Measurements from ENCODE around the gene AGAP9.
"Not testable (repeated sequence)": the region's sequence is repeated elsewhere in the genome, so short reads cannot be mapped to it uniquely, and the experiment has no call there.

The AGAP9 gene

DNA sequence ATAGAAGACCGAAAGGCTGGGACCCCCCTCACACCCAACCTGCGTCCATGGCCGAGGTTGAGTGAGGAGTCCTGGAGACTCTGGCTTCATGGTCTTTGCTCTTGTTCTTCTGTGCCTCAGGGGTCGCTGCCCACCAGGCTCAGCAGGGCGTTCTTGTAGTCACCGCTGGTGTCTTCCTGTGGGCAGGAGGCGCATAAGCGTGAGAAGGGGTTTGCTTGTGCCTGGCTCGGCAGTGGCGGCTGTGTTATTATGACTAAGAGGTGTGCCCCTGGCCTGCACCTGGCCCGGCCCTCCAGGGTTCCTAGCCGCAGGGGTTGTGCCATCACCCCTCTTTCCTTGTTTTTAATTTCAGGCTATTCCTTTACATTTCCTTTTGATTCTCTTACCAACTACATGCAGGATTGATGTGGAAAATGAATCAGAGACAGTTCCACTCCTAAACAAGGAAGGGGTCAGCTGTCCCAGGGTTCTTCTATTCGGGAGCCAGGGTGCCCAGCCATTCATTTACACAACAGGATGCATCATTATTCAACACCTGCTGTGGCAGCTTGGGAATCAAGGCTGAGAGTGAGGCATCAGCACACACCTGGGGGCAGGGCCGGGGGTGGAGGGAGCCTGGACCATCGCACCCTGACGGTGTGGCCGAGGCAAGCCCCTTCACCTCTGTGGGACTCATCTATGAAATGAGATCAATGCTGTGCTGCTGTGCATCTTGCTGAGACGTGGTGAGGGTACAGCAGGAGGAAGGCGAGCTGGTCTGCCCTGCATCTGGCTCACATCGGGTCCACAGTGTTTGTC is 54.5 kb downstream of the AGAP9 start:
- H3K27ac ChIP-seq (ENCODE audit: low read depth, low read length); H3K4me1 ChIP-seq (ENCODE audit: control insufficient read depth, insufficient read depth, low read length); H3K9me3 ChIP-seq (ENCODE audit: control insufficient read depth, insufficient read depth, low read depth, low read length); H3K9ac ChIP-seq (ENCODE audit: low read length); H3K4me3 ChIP-seq (ENCODE audit: low read depth, low read length); H3K27me3 ChIP-seq (ENCODE audit: control insufficient read depth, insufficient read depth, low read length); H3K36me3 ChIP-seq (ENCODE audit: control insufficient read depth, insufficient read depth, low read length): not testable (repeated sequence)

DNA sequence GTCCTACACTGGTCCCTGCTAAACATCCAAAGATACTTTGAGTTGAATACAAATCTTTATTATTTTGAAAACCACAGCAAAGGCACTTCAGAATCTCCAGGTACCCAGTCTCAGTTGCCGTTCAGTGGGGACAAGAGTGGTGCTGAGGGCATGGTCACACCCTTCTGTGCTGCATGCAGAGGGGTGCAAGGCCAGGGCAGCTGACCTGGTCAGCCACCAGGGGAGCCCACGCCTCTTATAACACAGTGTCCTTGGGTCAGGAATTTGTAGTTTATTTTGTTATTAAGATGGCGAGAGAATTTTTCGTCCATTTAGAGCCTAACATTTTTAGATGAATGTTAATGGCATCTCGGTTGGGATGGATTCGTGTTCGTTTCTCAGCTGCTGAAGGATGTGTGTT is 55.5 kb downstream of the AGAP9 start:
- H3K27me3 ChIP-seq (ENCODE audit: control insufficient read depth, insufficient read depth, low read length); H3K27ac ChIP-seq (ENCODE audit: low read depth, low read length); H3K9me3 ChIP-seq (ENCODE audit: control insufficient read depth, insufficient read depth, low read depth, low read length); H3K9ac ChIP-seq (ENCODE audit: low read length); H3K4me3 ChIP-seq (ENCODE audit: low read depth, low read length); H3K4me1 ChIP-seq (ENCODE audit: control insufficient read depth, insufficient read depth, low read length); H3K36me3 ChIP-seq (ENCODE audit: control insufficient read depth, insufficient read depth, low read length): not testable (repeated sequence)

DNA sequence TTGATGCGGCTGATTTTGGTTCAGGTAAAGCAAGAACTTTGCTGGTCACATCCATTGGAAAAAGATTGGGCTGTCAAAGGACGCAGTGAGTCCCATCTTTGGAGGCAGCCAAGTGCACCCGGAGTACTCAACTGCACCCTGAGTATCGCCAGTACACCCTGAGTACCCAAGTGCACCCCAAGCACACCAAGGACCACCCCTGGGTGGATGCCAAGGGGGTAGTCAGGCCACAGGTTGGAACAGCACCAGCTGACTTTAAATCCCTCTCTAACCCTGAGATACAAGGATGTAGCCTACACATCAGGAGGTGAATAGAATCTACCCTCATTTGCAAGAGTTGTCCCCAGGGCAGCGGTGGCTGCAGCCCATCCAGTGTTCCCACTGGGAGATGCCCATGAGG is 56.0 kb downstream of the AGAP9 start:
- not testable (repeated sequence) for H3K27me3 ChIP-seq (ENCODE audit: control insufficient read depth, insufficient read depth, low read length); H3K27ac ChIP-seq (ENCODE audit: low read depth, low read length); H3K9me3 ChIP-seq (ENCODE audit: control insufficient read depth, insufficient read depth, low read depth, low read length); H3K4me3 ChIP-seq (ENCODE audit: low read depth, low read length); H3K9ac ChIP-seq (ENCODE audit: low read length); H3K4me1 ChIP-seq (ENCODE audit: control insufficient read depth, insufficient read depth, low read length); H3K36me3 ChIP-seq (ENCODE audit: control insufficient read depth, insufficient read depth, low read length)

DNA sequence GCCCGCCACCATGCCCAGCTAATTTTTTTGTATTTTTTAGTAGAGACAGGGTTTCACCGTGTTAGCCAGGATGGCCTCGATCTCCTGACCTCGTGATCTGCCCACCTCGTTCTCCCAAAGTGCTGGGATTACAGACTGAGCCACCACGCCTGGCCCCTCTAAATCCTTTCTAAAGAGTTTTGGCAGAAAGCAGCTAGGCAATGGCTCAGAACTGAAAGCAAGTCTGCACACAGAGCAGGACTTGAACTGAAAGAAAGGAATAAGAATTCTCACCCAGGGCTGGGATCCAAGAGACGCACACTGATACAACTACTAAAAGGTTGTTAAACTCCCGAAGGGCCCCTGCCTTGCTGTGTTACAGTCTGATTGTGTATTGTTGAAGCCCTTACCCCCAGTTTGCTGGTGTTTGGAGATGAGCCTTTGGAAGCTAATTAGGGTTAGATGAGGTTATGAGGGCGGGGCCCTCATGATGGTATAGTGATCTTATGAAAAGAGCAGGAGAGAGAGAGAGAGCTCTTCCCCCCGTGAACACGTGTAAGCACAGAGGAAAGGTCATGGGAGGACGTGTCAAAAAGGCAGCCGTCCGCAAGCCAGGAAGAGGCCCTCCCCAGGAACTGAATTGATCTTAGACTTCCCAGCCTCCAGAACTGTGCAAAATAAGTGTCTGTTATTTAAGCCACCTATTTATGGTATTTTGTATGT is 58.1 kb downstream of the AGAP9 start:
- not testable (repeated sequence) for H3K27me3 ChIP-seq (ENCODE audit: control insufficient read depth, insufficient read depth, low read length); H3K4me1 ChIP-seq (ENCODE audit: control insufficient read depth, insufficient read depth, low read length); H3K9me3 ChIP-seq (ENCODE audit: control insufficient read depth, insufficient read depth, low read depth, low read length); H3K9ac ChIP-seq (ENCODE audit: low read length); H3K36me3 ChIP-seq (ENCODE audit: control insufficient read depth, insufficient read depth, low read length); H3K27ac ChIP-seq (ENCODE audit: low read depth, low read length); H3K4me3 ChIP-seq (ENCODE audit: low read depth, low read length)

DNA sequence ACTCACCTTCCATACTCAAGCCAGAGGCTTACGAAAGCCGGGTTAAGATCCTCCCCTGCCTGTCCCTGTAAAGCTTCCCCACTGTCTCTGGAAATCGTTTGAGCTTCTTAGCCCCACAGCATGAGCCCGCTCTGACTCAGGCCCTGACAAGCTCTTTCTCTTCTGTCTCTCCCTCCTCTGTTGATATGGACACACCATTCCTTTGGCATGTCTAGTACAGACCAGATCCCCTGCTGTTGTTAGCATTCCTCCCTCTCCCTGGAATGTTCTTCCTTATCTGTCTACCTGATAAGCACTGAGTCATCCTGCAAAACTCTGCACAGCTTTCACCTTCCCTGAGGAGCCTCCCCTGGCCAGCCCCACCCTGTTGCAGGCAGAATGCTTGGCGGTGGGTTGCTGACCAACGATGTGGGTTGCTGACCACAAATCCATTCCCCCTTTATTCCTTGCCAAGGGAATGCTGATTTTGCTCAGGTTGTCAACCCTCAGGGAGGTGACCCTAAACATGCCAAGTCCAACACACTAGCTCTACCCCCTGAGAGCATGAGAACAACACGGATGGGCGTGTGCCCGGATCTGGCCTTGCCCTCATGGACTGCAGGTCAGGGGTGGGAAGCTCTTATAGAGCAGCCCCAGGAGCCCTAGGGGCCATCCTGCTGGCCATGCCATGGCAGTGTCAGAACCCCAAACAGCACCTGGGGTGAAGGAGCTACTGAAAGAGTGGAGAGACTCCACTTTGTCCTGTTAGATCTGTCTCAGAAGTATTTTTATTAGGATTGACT is 60.7 kb downstream of the AGAP9 start:
- not testable (repeated sequence) for H3K9me3 ChIP-seq (ENCODE audit: control insufficient read depth, insufficient read depth, low read depth, low read length); H3K27ac ChIP-seq (ENCODE audit: low read depth, low read length); H3K36me3 ChIP-seq (ENCODE audit: control insufficient read depth, insufficient read depth, low read length); H3K9ac ChIP-seq (ENCODE audit: low read length); H3K4me1 ChIP-seq (ENCODE audit: control insufficient read depth, insufficient read depth, low read length); H3K27me3 ChIP-seq (ENCODE audit: control insufficient read depth, insufficient read depth, low read length); H3K4me3 ChIP-seq (ENCODE audit: low read depth, low read length)

DNA sequence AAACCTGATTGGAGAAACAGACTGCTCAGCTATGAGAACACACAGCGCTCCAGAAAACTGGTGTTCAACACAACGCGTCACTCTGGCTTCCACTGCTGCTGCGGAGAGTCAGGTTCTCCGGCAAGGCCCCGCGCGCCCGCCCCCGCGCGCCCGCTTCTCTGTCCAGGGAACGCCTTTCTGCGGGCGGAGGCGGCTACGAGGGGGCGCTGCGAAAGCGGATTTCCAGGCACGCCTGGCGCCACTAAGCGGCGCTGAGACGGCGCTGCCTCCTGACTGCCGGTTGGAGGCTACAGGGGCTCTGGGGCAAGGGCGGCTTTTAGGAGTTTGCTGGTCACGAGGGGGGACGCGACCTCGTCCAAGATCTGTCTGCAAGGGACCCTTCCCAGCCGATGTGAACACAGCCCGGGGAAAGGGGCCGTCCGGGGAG is 62.2 kb downstream of the AGAP9 start:
- not testable (repeated sequence) for H3K4me1 ChIP-seq (ENCODE audit: control insufficient read depth, insufficient read depth, low read length); H3K9me3 ChIP-seq (ENCODE audit: control insufficient read depth, insufficient read depth, low read depth, low read length); H3K36me3 ChIP-seq (ENCODE audit: control insufficient read depth, insufficient read depth, low read length); H3K27me3 ChIP-seq (ENCODE audit: control insufficient read depth, insufficient read depth, low read length); H3K27ac ChIP-seq (ENCODE audit: low read depth, low read length)
- Histone ChIP-seq H3K9ac (ENCODE audit: low read length) (peak overlapping the region; percentile 5), H3K4me3 (ENCODE audit: low read depth, low read length) (peak overlapping the region; percentile 33; the same call in 1 of the 2 replicates)

DNA sequence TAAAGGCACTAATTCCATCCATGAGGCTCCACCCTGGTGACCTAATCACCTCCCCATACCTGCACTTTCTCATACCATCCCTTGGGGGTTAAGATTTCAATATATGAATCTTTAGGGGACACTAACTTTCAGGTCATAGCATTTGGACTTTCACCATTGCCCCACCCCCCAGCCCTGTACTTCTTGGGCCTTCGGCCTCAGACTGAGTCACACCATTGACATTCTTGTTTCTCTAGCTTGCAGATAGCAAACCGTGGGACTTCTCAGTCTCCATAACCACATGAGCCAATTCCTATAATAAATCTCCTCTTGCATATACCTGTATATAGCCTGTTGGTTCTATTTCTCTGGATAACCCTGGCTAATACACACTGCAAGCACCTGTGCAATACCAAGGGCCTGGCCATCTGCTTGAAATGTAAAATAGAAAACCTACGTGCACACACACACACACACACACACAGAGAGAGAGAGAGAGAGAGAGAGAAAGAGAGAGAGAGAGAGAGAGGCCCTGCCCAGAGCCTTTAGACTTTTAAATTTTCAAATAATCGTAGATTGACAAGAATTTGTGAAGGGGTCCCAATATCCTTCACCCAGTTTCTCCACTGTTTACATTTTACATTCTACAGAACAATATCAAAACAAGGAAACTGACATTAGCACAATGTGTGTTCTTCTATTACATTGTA is 64.8 kb downstream of the AGAP9 start:
- Histone ChIP-seq H3K9ac (ENCODE audit: low read length) (no peak overlapping the region), H3K36me3 (ENCODE audit: control insufficient read depth, insufficient read depth, low read length) (no peaks in the 10 kb centered on the region), H3K27me3 (ENCODE audit: control insufficient read depth, insufficient read depth, low read length) (no peaks in the 10 kb centered on the region), H3K4me3 (ENCODE audit: low read depth, low read length) (no peak overlapping the region), H3K27ac (ENCODE audit: low read depth, low read length) (no peak overlapping the region), H3K4me1 (ENCODE audit: control insufficient read depth, insufficient read depth, low read length) (peaks cover 4% of the 10 kb centered on the region; the same call in 1 of the 2 replicates), H3K9me3 (ENCODE audit: control insufficient read depth, insufficient read depth, low read depth, low read length) (no peaks in the 10 kb centered on the region)

DNA sequence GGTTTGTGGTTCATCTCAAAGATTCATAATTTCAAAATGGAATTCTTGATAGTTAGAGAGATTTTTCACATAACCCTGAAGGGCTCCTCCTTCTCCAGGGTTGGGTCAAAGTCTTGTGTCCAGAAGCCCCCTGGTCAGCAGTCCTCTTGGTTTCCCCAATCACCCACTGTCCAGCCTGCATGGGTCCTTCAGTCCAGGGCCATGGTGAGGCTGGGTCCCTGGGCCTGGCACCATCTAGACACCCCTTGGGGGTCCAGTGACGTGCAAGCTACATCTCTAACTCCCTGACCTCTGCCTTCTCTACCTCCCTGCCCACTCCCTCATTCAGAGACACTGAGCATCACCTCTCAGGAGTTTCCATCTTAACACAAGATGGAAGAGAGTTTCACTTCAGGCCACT is 65.6 kb downstream of the AGAP9 start:
- H3K9me3 ChIP-seq (ENCODE audit: control insufficient read depth, insufficient read depth, low read depth, low read length), result no peaks in the 10 kb centered on the region
- no peaks in the 10 kb centered on the region for H3K27me3 ChIP-seq (ENCODE audit: control insufficient read depth, insufficient read depth, low read length)
- no peaks in the 10 kb centered on the region for H3K36me3 ChIP-seq (ENCODE audit: control insufficient read depth, insufficient read depth, low read length)
- peaks cover 4% of the 10 kb centered on the region; the same call in 1 of the 2 replicates for H3K4me1 ChIP-seq (ENCODE audit: control insufficient read depth, insufficient read depth, low read length)
- no peak overlapping the region for H3K9ac ChIP-seq (ENCODE audit: low read length)
- H3K4me3 ChIP-seq (ENCODE audit: low read depth, low read length), result no peak overlapping the region
- no peak overlapping the region for H3K27ac ChIP-seq (ENCODE audit: low read depth, low read length)

DNA sequence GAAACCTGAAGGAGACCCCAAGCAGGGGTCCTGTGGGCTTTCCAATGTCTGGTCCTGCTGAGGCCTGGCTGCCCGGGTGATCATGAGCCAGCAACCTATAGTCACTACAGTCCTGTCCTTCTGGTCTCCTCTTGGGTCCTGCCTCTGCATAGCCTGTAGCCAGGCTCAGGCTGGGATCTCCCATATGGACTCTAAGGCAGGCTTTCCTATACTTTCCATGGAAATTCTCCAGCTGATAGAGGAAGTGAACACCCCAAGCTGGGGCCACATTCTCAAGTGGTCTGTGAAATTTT is 66.0 kb downstream of the AGAP9 start:
- no peaks in the 10 kb centered on the region for H3K27me3 ChIP-seq (ENCODE audit: control insufficient read depth, insufficient read depth, low read length)
- no peak overlapping the region for H3K4me3 ChIP-seq (ENCODE audit: low read depth, low read length)

DNA sequence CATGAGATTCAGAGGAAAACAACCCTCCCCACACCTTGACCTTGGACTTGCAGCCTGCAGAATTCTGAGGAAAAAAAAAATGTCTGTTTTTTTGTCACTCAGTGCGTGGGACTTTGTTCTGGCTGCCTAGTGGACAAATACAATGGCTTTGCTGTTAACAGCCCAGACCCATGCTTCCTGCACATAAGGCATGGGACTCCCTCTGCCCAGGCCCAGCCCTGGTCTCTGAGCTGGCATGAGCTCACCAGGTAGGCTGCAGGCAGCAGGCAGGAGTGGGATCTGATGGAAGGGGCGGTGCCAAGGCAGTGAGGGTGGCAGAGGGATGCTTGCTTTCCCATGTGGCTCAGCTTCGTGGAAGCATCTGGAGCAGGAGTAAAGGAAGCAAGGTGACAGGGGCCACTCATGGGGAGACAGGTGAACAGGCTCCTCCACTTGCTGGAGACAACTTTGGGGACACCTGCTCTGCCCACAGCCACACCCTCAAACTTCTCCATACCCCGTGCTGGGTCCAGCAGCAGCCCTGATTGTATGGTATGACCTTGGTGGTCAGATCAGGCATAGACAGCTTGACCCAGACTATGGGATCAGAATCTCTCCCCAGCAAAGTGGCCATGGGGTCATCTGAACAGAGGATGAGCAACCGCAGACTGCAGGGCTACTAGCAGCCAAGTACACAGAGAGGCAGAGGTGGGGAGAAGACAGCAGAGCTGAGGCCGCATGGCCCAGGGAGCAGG is 66.5 kb downstream of the AGAP9 start:
- no peak overlapping the region for H3K4me3 ChIP-seq (ENCODE audit: low read depth, low read length)
- no peak overlapping the region for H3K9ac ChIP-seq (ENCODE audit: low read length)
- no peak overlapping the region for H3K27ac ChIP-seq (ENCODE audit: low read depth, low read length)
- peaks cover 12% of the 10 kb centered on the region for H3K4me1 ChIP-seq (ENCODE audit: control insufficient read depth, insufficient read depth, low read length)
- H3K27me3 ChIP-seq (ENCODE audit: control insufficient read depth, insufficient read depth, low read length), result no peaks in the 10 kb centered on the region
- H3K9me3 ChIP-seq (ENCODE audit: control insufficient read depth, insufficient read depth, low read depth, low read length), result no peaks in the 10 kb centered on the region
- no peaks in the 10 kb centered on the region for H3K36me3 ChIP-seq (ENCODE audit: control insufficient read depth, insufficient read depth, low read length)

More for the DNA sequence above, 66.0 kb downstream of the AGAP9 start:
- H3K27ac ChIP-seq (ENCODE audit: low read depth, low read length), result no peak overlapping the region
- no peaks in the 10 kb centered on the region for H3K9me3 ChIP-seq (ENCODE audit: control insufficient read depth, insufficient read depth, low read depth, low read length)
- H3K36me3 ChIP-seq (ENCODE audit: control insufficient read depth, insufficient read depth, low read length), result no peaks in the 10 kb centered on the region
- no peak overlapping the region for H3K9ac ChIP-seq (ENCODE audit: low read length)
- H3K4me1 ChIP-seq (ENCODE audit: control insufficient read depth, insufficient read depth, low read length), result peaks cover 7% of the 10 kb centered on the region

Data from HUES6 (cell line).